Measurements from ENCODE around the gene MESP2. TPM values are rescaled to one million over a fixed set of nuclear protein-coding genes. Genes with fewer than 3 reads are reported as not detected.

Gene MESP2
- total RNA-seq, 4 donors from 2014 or later = 0.59 to 2.4 (median 0.83) TPM; not detected in 1

DNA sequence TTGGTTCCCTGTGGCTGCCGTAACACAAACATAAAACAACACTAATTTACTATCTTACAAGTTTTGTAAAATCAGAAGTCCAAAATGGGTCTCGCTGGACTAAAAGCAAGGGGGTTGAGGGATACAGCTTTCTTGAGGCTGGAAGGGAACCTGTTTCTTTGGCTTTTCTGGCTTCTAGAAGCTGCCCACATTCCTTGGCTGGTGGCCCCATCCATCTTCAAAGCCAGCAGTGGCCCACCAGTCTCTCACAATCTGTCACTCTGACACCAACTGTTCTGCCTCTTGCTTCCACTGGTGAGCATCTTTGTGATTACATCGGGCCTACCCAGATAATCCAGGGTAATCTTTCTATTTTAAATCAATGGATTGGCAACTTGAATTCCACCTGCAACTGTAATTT is 39.6 kb downstream of the MESP2 start:
- Histone ChIP-seq H3K4me3 (no peak overlapping the region), H3K27ac (no peak overlapping the region), H3K9me3 (no peaks in the 10 kb centered on the region), H3K36me3 (no peaks in the 10 kb centered on the region), H3K27me3 (peaks cover 0 to 52% (median 11%) of the 10 kb centered on the region in 4 donors), H3K4me1 (peaks cover 19 to 44% (median 26%) of the 10 kb centered on the region in 3 donors)
- intact Hi-C loops (cut with DNase I) = no loop called here
- 93 to 97% methylated on average over 3 of the region's 3 CpGs for WGBS, 2 donors
- TF ChIP-seq, protein P1, sequence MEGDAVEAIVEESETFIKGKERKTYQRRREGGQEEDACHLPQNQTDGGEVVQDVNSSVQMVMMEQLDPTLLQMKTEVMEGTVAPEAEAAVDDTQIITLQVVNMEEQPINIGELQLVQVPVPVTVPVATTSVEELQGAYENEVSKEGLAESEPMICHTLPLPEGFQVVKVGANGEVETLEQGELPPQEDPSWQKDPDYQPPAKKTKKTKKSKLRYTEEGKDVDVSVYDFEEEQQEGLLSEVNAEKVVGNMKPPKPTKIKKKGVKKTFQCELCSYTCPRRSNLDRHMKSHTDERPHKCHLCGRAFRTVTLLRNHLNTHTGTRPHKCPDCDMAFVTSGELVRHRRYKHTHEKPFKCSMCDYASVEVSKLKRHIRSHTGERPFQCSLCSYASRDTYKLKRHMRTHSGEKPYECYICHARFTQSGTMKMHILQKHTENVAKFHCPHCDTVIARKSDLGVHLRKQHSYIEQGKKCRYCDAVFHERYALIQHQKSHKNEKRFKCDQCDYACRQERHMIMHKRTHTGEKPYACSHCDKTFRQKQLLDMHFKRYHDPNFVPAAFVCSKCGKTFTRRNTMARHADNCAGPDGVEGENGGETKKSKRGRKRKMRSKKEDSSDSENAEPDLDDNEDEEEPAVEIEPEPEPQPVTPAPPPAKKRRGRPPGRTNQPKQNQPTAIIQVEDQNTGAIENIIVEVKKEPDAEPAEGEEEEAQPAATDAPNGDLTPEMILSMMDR (IDR thresholded peaks at IDR 0.05) = no peak
- TF ChIP-seq POLR2A (IDR thresholded peaks at IDR 0.05) = no peak
- no peak for DNase-seq

DNA sequence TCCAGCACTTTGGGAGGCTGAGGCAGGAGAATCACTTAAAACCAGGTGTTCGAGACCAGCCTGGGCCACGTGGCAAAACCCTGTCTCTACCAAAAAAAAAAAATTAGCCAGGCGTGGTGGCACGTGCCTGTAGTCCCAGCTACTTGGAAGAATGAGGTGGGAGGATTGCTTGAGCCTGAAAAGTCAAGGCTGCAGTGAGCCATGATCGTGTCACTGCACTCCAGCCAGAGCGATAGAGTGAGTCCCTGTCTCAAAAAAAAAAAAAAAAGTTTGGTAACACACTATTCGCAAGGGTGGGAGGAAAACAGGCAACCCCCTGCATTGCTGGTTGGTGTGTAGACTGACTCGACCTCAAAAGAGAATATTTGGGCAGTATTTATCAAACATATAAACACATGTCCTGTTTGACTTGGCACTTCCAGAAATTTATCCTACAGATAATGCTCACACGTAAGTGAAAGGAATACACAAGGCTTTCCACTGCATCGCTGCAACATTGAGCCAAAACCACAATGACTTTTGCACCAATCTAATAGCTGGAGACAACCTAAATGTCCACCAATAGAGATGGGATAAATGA is 41.7 kb downstream of the MESP2 start:
- peaks cover 14 to 27% (median 15%) of the 10 kb centered on the region in 3 donors for H3K4me1 ChIP-seq
- H3K9me3 ChIP-seq = no peaks in the 10 kb centered on the region
- intact Hi-C loops (cut with DNase I) = no loop called here
- H3K27me3 ChIP-seq = peaks cover 0 to 66% (median 11%) of the 10 kb centered on the region in 4 donors
- DNase-seq = no peak
- H3K27ac ChIP-seq = no peak overlapping the region
- H3K4me3 ChIP-seq = no peak overlapping the region
- WGBS, 2 donors = 64 to 67% methylated on average over 10 of the region's 10 CpGs
- no peaks in the 10 kb centered on the region for H3K36me3 ChIP-seq
- no peak for TF ChIP-seq POLR2A (IDR thresholded peaks at IDR 0.05)
- TF ChIP-seq, protein P1 (IDR thresholded peaks at IDR 0.05) = no peak

DNA sequence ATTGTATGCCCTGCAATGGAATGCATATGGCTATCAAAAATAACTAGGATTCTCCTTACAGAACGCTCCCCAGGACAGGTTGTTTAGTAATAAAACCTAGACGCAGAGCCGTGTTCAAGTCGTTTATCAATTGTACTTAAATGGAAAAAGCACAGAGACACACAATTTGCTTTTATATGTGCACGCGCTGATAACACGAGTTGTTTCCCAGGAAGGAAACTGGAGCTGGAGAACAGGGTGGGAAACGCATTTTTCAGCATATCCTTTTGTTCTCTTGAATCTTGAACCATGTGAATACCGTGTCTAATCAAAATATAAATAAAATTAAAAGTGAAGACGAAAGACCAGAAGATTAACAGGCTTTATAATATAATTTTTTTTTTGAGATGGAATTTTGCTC is 42.2 kb downstream of the MESP2 start:
- Histone ChIP-seq H3K27ac (no peak overlapping the region), H3K4me1 (peaks cover 10 to 27% (median 15%) of the 10 kb centered on the region in 3 donors), H3K36me3 (no peaks in the 10 kb centered on the region), H3K27me3 (peaks cover 0 to 65% (median 11%) of the 10 kb centered on the region in 4 donors), H3K9me3 (no peaks in the 10 kb centered on the region), H3K4me3 (no peak overlapping the region)
- TF ChIP-seq, protein P1 (IDR thresholded peaks at IDR 0.05) = no peak
- TF ChIP-seq POLR2A (IDR thresholded peaks at IDR 0.05) = no peak
- 58 to 68% methylated on average over 10 of the region's 10 CpGs for WGBS, 2 donors
- intact Hi-C loops (cut with DNase I) = no loop called here
- DNase-seq = no peak

DNA sequence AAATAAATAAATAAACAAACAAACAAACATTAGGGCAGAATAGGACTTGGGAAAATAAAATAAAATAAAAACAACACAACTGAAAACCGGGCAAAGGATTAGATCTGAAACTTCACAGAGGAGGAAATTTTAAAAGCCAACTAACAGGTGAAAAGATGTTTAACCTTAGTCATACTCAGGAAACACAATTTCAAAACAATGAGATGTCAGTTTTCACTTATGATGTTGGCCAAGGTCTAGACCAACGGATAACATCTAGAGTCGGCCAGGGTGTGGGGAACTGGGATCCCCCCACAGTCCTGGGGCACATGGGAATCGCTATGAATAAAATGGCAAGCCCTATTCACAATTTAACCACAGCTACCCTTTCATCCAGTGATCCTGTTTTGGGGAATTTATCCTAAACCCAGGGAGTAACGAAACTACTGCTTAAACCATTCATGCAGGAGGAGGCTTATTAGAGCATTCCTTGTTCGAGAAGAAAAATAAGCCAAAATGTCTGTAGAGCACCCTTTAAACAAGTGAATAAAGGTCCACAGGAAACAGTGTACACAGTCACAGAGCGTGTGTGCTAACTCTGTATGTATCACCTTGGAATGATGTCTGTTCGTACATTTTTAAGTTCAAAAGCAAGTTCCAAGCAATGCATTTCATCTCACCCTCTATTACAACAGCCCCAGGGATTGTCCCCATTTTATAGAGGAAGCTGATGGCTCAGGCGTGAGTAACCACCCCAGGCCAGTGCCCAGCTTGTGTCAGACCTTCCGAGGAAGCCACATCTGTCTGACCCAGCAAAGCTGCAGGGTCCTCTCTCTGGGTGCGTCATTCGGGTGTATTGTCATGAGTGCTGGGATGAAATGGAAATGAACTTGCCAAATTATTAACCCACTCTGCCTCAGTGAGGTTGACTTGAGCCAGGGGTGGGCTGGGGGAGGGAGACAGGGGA is 44.8 kb downstream of the MESP2 start:
- Histone ChIP-seq H3K36me3 (no peaks in the 10 kb centered on the region), H3K4me3 (no peak overlapping the region), H3K4me1 (peaks cover 0 to 14% (median 3%) of the 10 kb centered on the region in 3 donors), H3K27me3 (peaks cover 0 to 42% (median 0%) of the 10 kb centered on the region in 4 donors), H3K9me3 (no peaks in the 10 kb centered on the region), H3K27ac (no peak overlapping the region)
- DNase-seq = no peak
- TF ChIP-seq, protein P1 (IDR thresholded peaks at IDR 0.05) = no peak
- TF ChIP-seq POLR2A (IDR thresholded peaks at IDR 0.05) = no peak
- intact Hi-C loops (cut with DNase I) = no loop called here
- 47 to 50% methylated on average over 10 to 12 of the region's 12 CpGs for WGBS, 2 donors

DNA sequence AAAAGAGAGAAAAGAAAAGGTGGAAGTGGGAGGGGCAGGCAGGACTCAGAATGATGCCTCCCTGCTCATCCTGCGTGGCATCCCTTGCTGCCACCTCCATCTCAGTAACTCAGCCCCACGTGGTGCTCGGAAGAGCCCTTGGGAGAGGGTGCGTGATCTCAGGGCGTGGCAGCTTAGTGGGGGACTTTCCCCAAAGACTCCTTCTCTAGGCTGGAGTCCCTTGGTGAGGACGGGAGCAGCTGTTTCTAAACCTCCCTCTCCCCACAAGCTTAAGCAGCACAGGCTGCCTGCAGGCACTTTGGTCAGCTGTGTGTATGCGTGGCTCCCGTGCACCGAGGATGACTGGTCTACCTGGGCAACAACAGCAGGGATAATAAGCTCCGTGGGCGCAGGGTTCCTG is 45.9 kb downstream of the MESP2 start:
- 33 to 43% methylated on average over 7 to 9 of the region's 11 CpGs for WGBS, 2 donors
- no peak overlapping the region for H3K27ac ChIP-seq
- no peaks in the 10 kb centered on the region for H3K36me3 ChIP-seq

More for the DNA sequence above, 45.9 kb downstream of the MESP2 start:
- intact Hi-C loops (cut with DNase I) = no loop called here
- Histone ChIP-seq H3K9me3 (no peaks in the 10 kb centered on the region), H3K4me3 (no peak overlapping the region), H3K27me3 (peaks cover 0 to 31% (median 0%) of the 10 kb centered on the region in 4 donors), H3K4me1 (peaks cover 0 to 19% (median 3%) of the 10 kb centered on the region in 3 donors)
- no peak for DNase-seq
- TF ChIP-seq, protein P1 (IDR thresholded peaks at IDR 0.05) = no peak
- no peak for TF ChIP-seq POLR2A (IDR thresholded peaks at IDR 0.05)

All from esophagus squamous epithelium (tissue), 5 donors.